HuH-7.5 (cell line): ENCODE data around the gene KIAA0040.

Source experiments
- DNase-seq: peaks from one replicate; pipeline ENCODE4 v3.0.0; 2011; ENCODE audit warnings: low spot score

The KIAA0040 gene

DNA sequence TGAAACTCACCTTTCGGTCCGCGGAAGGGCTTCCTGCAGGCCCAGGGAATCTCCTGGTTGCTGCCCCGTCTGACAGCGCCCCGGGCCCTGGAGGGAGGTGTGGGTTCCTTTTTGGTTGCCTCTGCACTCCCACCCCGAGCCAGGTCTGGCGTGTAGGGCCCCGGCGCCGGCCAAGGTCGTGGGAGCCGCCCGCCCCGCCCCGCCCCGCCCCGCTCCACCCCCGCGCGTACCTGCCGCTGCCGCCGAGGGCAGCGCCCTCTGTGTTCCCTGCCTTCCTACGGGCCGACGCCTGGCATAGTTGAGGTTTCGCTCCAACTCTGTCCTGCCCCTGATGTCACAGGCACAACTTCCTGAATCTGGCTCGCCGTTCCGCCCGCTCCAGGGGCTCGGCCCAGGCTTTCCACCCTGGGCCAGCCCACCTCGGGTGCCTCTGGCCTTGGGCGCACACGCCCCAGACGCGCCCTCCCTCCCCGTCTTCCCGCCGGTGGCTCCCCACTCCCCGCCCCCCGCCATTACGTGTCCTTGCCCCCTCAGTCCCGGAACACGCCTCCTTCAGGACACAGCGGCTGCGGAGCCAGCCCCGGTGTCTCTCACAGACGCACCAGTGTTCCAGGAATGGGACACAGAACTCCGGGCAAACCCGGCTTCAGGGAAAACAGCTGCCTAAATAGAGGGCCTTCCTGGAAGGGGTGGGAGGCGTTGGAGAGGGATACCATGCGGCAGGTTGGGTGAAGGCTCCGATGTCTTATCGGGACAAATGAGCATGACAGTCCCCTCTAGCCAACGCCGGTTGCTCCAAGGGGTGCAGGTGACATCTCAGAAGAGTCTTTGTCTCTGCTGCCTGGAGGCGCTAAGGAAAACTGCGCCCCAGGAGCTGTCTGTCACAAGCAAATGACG lies at the start of gene KIAA0040:
KIAA0040 (minus strand) TSS at position 147 of the 897 bp plus-strand sequence. CDS start 31,763 bp downstream, outside the sequence.
- DNase-seq, result peak; percentile 52

DNA sequence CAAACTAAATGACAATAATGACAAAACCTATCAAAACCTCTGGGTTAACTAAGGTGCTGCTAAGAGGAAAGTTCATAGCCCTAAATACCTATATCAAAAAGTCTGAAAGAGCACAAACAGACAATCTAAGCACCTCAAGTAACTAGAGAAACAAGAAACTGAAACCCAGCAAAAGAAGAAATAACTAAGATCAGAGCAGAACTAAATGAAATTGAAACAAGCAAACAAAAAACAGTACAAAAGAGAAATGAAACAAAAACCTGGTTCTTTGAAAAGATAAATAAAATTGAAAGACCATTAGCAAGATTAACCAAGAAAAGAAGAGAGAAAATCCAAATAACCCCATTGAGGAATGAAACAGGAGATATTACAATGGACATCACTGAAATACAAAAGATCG lies 44.8 kb upstream of the KIAA0040 start:
- DNase-seq, result no peak

DNA sequence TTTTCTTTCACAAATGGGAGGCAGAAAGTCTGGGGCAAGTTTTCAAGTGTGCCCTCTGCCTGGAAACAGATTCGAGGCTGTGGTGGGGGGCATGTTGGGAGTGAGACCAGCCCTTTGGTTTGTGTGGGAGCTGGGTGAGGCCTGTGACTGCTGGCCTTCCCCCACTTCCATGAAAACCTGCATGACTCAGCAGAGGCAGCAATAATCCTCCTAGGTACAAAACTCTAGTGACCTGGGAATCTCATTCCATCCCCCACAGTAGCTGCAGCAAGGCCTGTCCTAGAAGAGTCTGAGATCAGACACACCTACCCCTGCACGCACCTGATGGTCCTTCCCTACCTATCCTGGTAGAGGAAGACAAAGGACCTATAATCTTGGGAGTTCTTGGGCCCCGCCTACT lies 42.1 kb upstream of the KIAA0040 start:
- no peak for DNase-seq

DNA sequence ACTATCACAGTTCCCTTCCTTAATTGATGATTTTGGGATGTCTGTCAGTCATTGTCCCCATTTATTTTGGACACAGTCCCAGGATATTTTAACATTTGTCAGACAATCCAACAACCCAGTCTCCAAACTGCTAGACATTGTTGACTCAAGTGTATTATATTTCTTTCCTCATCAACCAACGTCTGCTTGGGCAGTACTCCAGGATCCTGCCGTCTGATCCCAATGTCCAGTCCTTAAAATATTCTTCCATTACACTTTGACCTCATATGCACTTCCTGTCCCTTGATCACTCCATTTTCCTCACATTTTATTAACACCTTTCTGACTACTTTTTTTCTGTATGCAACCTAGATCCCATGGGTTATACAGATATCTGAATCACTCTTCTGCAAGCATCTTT lies 39.8 kb upstream of the KIAA0040 start:
- DNase-seq, result no peak

DNA sequence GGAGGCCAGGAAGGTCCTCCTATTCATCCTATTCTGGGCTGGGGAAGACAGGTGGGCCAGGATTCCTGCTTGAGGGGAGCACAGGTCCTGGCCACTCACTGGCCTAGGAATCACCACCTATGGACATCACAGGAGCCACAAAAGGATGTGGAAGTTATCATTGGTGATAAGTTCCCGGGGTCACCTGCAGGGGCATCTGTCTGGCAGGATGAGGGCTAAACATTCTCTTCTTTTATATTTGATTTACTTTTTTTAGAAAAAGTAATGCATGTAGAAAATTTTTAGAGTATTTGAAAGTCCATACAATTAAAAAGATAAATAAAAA lies 33.2 kb upstream of the KIAA0040 start:
- no peak for DNase-seq

DNA sequence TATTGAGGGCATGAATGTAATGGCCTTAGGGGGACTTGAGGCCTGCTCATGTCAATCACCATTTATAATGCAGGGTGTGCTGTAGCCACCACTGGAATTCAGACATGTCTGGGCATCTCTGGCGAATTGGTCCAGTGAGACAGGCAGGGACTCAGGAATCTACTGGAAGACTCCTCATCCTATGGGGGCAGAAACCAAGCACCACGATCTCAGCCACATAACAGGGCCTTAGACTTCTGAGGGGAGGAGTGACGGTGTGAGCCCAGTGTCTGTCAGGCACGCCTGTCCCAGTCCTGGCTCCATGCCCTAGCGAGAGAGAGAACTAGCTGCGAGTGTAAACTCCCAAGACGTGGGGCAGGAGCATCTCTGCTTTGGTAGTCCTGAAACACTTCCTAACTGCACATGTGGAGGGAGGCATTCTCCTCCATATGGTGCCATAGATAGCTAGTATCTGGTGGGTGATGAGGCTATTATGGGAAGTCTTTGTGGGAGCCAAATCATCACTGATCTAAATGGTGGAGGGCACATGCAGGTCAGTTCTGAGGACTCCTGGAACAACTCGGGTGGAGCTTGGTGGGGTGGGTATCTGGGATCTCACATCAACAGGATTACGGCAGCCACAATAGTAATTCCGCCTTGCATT lies 29.8 kb upstream of the KIAA0040 start:
- no peak for DNase-seq

DNA sequence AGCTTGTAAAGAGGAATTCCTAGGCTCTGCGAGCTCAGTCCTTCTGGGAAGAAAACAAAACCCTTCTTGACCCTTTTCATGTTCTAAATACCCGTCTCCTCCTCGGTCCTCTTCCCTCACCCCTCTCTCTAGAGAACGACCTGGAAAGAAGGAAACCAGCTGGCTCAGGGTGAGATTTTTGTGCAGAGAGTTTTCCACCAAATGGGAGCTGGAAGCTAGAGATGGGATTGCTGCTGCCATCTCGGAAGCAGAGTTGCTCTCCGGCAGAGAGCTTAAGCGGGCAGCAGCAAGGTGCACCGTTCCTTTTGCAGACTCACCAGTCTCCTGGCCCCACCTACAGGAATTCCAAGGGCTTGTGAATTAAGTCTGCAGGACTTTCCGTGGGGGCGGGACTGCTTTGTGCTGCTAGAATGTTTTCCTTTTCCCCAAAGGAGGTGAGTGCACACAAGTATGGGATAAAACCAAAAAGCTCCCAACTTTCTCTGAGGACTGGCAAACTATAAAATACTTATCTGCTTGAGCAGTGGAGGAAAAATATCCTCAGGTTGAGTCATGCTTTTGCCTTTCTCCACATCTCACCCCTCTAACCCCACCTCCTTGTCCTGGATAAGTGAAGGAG lies 29.1 kb upstream of the KIAA0040 start:
- no peak for DNase-seq

DNA sequence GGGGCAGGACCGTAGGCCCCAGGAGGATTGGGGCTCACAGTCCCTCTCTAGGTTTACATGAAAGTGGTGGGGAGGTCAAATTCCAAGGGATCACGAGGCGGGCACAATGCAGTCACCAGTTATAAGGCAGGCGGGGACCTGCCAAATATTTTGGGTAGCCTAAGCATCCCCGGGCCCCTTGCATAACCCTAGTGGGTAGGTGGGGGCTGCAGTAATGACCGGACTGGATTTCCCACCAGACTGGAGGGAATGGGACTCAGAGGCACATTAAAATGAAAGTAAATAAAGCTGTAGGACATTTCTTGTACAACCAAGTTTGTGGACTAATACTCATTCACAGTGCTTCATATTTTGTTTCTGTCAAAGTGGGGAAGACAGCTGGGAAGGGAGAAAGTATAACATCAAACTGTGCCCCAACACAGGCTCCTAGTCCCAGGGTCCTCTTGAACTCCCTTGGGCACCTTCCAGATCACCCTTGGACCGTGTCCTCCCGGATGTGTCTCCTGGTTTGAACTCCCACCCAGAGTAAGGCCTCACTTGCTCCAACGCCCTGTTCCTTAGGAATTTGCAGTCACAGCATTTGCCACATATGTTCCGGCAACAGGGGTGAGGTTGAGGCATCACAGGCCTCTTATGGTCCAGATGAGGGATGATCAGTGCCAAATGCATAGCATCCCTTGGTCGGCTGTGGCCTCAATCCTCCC lies 28.4 kb upstream of the KIAA0040 start:
- DNase-seq, result no peak

DNA sequence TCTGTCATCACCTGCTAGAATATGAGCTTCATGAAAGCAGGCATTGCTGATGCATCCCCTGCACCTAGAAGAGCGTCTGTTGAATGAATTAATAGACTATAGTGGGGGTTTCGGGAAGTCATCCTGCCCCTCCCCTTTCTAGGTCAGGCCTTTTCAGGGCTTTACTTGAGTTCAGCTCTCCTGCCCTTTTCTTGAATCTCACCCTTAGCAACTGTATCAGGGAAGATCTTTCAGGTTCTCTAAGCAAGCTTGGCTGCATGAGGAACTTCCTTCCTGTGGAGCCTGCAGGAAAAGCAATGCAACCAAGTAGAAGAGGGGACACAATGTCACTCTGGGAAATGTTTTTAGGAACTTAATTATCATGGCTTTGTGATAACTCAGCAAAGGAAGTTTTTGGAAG lies 27.2 kb upstream of the KIAA0040 start:
- DNase-seq, result no peak

DNA sequence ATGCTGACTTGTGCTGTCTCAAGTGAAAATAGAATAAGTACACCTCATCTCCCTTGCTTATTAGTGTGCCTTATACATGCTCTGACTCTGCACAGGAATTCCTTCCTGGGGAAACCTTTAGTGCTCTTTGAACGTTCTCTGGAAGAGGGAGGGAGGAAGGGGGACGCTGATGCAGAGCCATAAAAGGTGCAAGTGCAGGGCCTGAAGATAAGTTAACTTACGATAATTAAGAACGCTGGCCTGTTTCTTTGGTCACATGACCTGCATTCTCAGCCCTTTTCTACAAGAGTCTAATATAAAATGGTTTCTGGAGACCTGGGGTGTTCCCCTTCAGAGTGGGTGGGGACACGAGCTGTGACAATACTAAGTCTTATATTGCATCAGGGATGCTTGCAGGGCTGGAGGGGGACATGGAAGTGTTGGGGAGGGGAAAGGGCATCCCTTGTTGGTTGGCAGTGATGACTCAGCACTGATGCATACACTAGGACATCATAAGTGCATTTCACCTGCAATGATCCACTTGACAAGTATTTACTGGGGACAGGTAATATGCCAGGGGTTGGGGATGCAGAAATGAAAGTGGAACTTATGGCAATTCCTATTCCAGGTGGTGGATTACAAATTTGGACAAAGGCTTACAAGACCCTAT lies 26.3 kb upstream of the KIAA0040 start:
- no peak for DNase-seq

DNA sequence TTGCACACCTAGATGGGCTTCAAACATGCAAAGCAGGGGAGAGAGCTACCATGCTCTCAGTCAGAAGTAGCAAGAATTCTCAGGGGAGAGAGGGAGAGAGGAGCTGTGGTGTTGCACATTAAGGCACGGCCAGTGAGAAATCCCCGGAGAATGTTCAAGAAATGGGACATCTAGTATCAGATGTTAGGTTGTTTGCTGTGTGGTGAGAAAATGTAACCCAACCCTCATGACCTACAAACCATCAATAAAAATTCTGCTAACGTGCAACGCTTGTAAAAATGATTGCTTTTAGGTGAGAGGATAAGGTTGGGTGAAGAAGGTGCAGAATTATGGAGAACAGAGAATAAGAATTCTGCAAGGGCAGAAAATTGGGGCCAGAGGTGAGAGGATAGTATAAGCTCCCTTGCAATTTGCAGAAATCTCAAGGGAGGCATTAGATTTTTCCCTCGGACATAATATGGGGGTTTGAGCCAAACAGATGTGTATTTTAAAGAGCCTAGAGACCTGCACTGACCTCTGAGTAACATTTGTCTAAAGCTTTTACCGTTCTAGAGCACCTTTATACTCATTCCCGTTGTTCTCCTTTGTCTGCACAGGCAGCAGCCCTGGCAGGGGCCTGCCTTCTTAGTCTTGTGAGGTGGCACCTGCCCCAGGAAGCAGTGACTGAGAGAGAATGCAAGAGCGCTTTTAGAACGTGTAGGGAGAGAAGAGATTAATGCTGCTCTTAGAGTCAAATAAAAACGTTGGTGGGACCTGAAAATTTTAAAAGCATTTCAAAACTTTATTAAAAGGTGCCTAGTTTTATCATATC lies 25.4 kb upstream of the KIAA0040 start:
- DNase-seq, result no peak

DNA sequence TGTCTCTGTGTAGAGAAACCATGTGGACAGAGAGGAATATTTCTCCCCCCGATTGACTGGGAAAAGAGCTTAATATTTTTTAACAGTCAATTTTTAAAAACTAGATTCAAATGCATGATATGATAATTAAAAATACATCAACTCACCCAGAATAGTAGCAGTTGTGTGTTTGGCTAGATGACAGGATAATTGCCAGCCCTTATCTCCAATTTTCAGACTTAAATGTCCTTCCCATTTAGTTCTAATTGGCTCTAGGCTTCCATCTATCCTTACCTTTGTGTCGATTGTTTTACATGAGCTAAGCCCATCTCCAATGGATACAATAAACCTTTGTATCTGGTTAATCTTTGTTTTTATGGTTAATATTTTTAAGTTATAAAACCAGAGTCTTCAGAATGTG lies 23.9 kb upstream of the KIAA0040 start:
- DNase-seq, result no peak

DNA sequence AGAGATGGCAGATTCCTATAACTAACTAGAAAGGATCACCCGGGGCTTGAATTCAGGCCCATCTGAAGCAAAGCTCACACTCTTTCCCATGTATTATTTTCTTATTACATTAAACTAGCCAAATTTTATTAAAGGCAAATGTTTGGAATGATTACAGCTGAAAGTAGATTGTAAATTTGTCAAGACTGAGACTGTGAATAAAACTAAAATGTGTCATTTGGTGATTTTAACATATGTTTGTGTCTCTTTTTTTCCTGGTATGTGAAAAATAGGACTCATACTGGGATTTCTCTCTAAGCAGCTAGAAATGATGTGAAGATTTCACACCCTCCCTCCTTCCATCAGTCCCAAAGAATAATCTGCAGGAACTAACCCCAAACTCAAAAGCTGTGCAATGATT lies 19.1 kb upstream of the KIAA0040 start:
- no peak for DNase-seq

DNA sequence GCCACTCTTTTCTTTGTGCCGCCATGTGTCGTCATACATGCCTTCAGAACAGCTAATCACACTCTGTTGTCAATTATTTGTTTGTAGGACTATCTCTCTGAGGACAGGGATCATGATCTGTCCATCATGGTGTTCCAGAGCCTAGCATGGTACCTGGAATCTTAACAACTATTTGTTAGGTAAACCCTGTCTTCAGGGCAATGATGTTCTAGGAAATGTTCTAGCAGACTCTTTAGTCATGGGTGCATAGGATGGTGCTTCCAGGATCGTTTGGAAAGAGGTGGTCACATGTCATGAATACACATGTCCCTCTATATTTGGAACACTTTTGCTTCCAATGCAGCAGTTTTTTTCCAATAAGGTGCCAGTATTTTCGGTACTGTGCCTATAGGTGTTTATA lies 18.2 kb upstream of the KIAA0040 start:
- DNase-seq, result no peak

DNA sequence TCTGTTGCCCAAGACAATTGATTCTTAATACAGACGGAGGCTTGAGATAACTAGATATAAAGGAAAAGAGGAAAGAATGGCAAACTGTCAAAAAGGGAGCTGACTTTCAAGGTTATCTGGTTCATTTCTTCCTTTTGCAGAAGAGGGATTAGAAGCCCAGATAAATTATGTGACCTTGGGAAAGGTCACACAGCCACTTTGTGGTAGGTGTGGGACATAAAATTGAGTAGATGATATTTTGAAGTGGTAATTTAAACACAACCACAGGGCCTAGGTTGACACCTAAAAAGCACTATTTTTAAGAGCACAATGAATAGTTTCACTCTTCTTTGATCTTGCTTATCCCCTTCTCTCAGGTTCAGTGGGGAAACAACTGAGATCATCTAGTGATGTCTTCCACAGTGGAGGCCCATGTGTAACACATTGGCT lies 16.9 kb upstream of the KIAA0040 start:
- no peak for DNase-seq

DNA sequence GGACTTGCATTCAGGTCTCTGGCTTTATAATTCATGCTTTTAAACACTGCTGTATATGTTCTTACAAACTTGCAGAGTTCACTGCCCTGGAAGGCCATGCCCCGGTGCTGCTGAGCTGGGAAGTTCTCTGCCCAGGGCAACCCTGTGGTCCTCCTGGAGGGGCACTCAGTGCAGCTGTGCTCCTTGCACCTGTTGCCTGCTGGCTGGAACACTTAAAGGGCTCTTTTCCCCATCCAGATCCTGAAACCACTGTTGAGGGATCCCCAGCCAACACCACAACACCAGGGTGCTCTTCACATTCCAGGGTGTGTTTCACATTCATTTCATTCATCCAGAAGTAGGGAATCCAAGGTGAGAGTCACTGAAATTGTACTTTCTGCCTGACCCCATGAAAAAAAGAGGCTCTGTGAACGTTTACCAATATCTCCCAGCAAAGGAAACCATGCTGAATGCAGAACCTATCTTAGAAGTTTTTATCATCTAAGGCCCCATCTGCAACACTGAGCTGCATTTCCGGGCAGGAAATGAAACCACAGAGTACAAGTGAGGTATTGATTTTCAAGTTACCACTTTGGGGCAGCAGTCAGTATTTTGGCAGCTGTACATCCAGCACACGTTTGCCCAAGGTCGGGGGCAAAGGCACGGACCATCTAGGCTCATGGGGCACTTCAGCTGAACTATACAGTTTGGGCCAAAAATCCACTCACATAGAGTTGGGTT lies 16.4 kb upstream of the KIAA0040 start:
- DNase-seq, result no peak

DNA sequence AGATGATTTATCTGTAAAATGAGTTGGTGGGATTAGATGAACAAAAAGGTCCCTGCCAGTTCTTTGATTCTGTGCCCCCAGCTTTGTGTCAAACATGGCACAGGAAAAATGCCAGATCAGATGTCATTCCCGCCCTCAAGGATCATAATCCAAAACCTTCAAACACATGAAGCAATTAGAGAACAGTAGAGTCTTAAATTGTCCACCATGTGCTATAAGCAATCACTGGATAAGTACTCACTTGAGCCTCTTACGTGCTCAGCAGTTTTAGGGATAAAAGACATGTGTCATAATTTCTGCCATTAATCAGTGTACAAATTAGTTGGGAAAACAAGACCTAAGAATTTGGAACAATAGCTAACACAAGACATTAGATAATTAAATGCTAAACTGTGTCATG lies 15.4 kb upstream of the KIAA0040 start:
- no peak for DNase-seq

DNA sequence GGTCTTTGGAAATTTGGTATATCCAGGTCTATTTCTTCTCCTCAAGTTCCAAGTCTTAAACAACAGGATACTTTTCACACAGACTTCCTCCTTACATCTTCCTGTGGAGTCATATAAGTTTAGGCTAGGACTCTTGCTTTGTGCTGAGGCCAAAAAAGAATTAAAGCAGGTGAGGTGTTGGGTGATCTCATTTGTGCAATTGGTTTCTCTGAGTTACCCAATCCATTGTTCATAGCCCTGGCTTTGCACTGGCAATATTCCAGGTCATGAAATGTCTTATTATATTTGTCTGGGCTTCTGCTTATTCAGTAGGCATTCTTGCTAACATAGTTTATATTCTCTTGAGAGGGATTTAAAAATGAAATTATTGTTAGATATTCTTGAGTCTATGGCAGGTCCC lies 14.1 kb upstream of the KIAA0040 start:
- DNase-seq, result no peak

DNA sequence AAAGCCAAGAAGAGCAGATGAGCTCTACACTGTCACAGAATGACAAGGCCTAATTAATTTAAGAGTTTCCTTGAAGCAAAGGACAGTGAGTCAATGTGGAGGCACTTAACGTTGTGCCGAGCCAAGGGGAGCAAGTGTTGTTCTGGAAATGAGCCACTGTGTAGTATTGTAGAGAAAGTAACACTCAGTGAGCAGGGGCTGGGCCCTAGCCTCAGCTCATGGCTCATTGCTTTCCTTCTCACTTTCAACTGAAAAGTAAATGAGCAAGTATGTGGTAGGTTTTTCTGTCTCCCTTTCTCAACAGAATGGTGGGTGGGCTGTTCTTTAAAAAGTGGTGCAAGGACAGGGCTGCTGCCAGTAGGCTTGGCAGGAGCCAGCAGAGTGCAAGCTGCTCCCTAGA lies 11.8 kb upstream of the KIAA0040 start:
- DNase-seq, result no peak

DNA sequence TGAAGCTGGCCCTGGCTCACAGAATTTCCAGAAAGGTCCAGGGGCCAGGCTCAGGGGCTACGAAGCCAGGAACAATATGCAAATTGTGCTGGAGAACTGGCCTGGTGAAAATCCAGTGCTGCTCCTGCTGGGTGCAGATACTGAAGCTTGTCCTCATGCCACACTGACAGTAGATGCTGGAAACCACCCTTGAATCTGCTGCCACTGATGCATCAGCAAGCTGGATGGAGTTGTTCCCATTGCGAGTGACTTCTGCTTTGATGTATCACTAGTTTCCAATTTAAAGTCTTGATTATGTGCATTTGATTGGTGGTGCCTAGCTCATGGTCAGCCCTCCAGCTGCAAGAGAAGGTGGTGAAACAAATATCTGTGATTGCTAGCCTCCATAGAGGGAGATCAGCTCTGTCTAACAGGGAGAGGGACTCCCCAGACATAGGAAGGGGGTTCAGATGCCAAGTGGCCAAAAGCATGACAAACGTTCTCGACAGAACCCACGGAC lies 11.0 kb upstream of the KIAA0040 start:
- no peak for DNase-seq
